SK-N-MC (cell line): ENCODE data around the gene SON.

Experiments used
- EZH2 ChIP-seq: fragments of 200-600 bp; sonication (generic); IDR thresholded peaks from one replicate; pipeline ENCODE4 v1.6.1; 2017; ENCODE audit warnings: antibody characterized with exemption
- FOXP2 ChIP-seq: optimal IDR thresholded peaks from 2 replicates; pipeline ENCODE3; 2011; ENCODE audit warnings: mild to moderate bottlenecking, moderate library complexity; ENCODE audit not compliant: insufficient read depth; ENCODE audit errors: extremely low read length, control extremely low read depth
- POLR2AphosphoS5 ChIP-seq: IDR thresholded peaks from 2 replicates; pipeline ENCODE4 v1.6.1; 2012; ENCODE audit warnings: mild to moderate bottlenecking, low read depth, low read length, borderline replicate concordance

DNA sequence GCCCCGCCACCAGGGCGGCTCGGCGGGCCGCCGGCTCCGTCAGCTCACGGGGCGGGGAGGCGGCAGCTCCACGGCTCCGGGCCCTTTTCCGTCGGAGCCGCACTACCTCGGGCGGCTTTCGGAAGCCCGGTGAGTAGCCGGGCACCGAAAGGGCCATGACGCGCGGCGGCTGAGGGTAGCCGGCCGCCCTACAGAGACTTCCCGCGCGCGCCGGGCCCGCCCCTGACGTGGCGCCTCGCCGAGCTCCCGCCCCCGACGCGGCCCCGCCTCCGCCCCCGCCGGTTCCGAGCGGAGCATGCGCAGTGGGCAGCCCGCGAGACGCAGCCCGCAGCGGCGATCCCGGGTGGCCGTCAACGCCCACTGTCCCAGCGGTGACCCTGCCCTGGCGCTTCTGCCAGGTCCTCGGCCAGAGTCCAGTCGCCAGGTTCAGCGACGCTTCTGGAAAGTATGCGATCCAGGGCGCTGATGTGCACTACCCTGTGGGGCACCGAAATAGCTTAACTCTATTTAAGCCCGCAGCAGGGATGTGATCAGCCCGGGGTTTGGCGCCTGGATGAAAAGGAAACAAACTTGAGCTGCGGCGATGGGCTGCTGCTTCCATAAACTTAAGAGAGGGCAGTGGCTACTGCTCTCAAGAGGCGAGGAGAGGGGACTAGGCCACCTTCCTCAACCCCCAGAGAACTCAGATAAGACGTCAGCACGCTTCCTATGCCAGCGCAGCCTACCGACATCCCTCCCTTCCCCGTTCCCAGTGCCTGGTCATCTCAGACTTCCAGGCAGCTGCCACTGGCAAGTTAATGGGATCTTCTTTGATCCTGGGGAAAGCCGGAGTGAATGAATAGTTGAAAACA is 45.9 kb downstream of the SON start, which contains the start of gene DONSON:
- TF ChIP-seq EZH2: no peak
- TF ChIP-seq POLR2AphosphoS5: peak; percentile 78
- TF ChIP-seq FOXP2: no peak
